CD4-positive, alpha-beta memory T cell (primary cell): ENCODE measurements around the gene C6orf89. TPM values are rescaled to one million over a fixed set of nuclear protein-coding genes. Genes with fewer than 3 reads are reported as not detected.

Source experiments
- CTCF ChIA-PET: fragments of 350-600 bp; sonication (Branson Sonifier 250); formaldehyde crosslinking; loops from one replicate; lab custom pipeline; 2021; ENCODE audit warnings: inconsistent platforms; ENCODE audit not compliant: partially characterized antibody; lab: Charles Lee
- POLR2A ChIA-PET: fragments of 350-600 bp; sonication (Branson Sonifier 250); formaldehyde crosslinking; loops from one replicate; lab custom pipeline; 2021; ENCODE audit not compliant: partially characterized antibody; lab: Charles Lee
- DNase-seq, 5 donors: peaks; one replicate each; pipeline versions ENCODE4 v3.0.0 to v3.0.0-alpha.2; 2020 to 2022; ENCODE audit warnings: mixed read lengths in 1 of 5
- H3K27ac ChIP-seq: one replicate; pipeline ENCODE4 v1.7.0; 2013; ENCODE audit warnings: low read depth, low read length
- H3K27me3 ChIP-seq: 2 replicates; pipeline ENCODE4 v1.7.0; 2013; ENCODE audit warnings: mild to moderate bottlenecking, low read length, moderate library complexity; ENCODE audit not compliant: insufficient read depth
- H3K36me3 ChIP-seq: 2 replicates; pipeline ENCODE4 v1.7.0; 2013; ENCODE audit warnings: mild to moderate bottlenecking, low read length, moderate library complexity; ENCODE audit not compliant: insufficient read depth
- H3K4me1 ChIP-seq: 2 replicates; pipeline ENCODE4 v1.7.0; 2013; ENCODE audit warnings: mild to moderate bottlenecking, low read length, moderate library complexity; ENCODE audit not compliant: insufficient read depth
- H3K4me3 ChIP-seq, 2 donors: one replicate each; pipeline ENCODE4 v1.7.0; 2013; ENCODE audit warnings: low read length in 2 of 2, mild to moderate bottlenecking in 1 of 2
- H3K9me3 ChIP-seq, 2 donors: one replicate each; pipeline ENCODE4 v1.7.0; 2013; ENCODE audit warnings: low read length in 2 of 2, control low read depth in 1 of 2; ENCODE audit not compliant: control insufficient read depth in 1 of 2
- H3K27ac Mint-ChIP-seq, 7 donors: one replicate each; pipeline ENCODE4 v1.8.0; 2020 to 2021; ENCODE audit warnings: mixed read lengths in 7 of 7, mild to moderate bottlenecking in 6 of 7, inconsistent platforms in 3 of 7, moderate library complexity in 3 of 7
- H3K27me3 Mint-ChIP-seq, 2 donors: one replicate each; pipeline ENCODE4 v1.8.0; 2020 to 2021; ENCODE audit warnings: mixed read lengths in 2 of 2
- H3K36me3 Mint-ChIP-seq, 2 donors: one replicate each; pipeline ENCODE4 v1.8.0; 2020 to 2021; ENCODE audit warnings: mixed read lengths in 2 of 2, inconsistent platforms in 1 of 2, mild to moderate bottlenecking in 1 of 2
- H3K4me1 Mint-ChIP-seq, 4 donors: one replicate each; pipeline ENCODE4 v1.8.0; 2020 to 2021; ENCODE audit warnings: mixed read lengths in 4 of 4, mild to moderate bottlenecking in 1 of 4
- H3K4me3 Mint-ChIP-seq, 8 donors: one replicate each; pipeline ENCODE4 v1.8.0; 2020 to 2021; ENCODE audit warnings: mixed read lengths in 8 of 8, mild to moderate bottlenecking in 7 of 8, moderate library complexity in 6 of 8, inconsistent platforms in 3 of 8
- H3K9me3 Mint-ChIP-seq, 8 donors: one replicate each; pipeline ENCODE4 v1.8.0; 2020 to 2021; ENCODE audit warnings: mixed read lengths in 8 of 8, mild to moderate bottlenecking in 5 of 8, inconsistent platforms in 3 of 8, moderate library complexity in 1 of 8
- intact Hi-C: fragments of 100-400 bp; cut with micrococcal nuclease; formaldehyde crosslinking; loops from one replicate; pipeline ENCODE4 v1.15.1; 2023
- polyA plus RNA-seq, 2 donors: library from polyadenylated mRNA; unstranded; fragments of 300-500 nt; fragmentation: Illumina TruSeq; gene quantifications; one replicate each; pipeline ENCODE4 v1.2.3, GENCODE V29; 2021
- total RNA-seq, 2 experiments: library from RNA; stranded (reverse); gene quantifications; one replicate each; pipeline ENCODE4 v1.2.3, GENCODE V29; 2021

C6orf89 gene
- total and polyA plus RNA-seq, 4 experiments from 2014 or later, result 35.4 to 56.0 (median 52.9) TPM

DNA sequence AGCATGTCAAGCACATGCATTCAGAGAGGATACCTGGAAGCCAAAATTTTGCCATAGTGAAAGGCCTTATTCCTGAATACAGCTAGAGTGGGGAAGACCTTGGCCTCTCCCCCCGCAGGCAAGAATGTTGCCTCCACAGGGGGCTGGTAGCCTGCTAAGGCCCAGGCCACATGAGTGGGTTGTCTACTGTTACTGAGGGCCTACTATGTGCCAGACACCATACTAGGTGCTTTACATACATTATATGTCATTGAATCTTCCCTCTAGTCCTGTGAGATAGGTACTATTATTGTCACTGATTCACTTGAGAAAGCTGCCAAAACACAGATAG, 68.1 kb downstream of the C6orf89 start:
- Histone ChIP-seq H3K4me3 (peak overlapping the region in 1 of 2 donors; percentile 35), H3K4me1 (peaks cover 56% of the 10 kb centered on the region), H3K36me3 (no peaks in the 10 kb centered on the region), H3K27ac (peak overlapping the region; percentile 33), H3K9me3 (no peaks in the 10 kb centered on the region), H3K27me3 (no peaks in the 10 kb centered on the region)
- intact Hi-C loops, result no loop called here
- no peaks in the 10 kb centered on the region for H3K9me3 Mint-ChIP-seq
- DNase-seq, result no peak
- peak overlapping the region; percentile 64 to 91 (median 74) for H3K27ac Mint-ChIP-seq
- H3K4me3 Mint-ChIP-seq, result peak overlapping the region; percentile 83 to 93 (median 88)
- ChIA-PET POLR2A (interaction anchor here (0.8 to 3.3 kb wide), 7 partner anchors 10 to 303 kb away, joined by 3 to 26 read pairs (median 3); partner anchors contain the start of genes C6orf89, MTCH1 and PPIL1), CTCF (interaction anchor here (0.9 to 3.9 kb wide), 5 partner anchors 9 to 188 kb away, joined by 3 to 21 read pairs (median 3); partner anchors contain the start of genes C6orf89 and MTCH1)
- H3K36me3 Mint-ChIP-seq, result no peaks in the 10 kb centered on the region
- H3K4me1 Mint-ChIP-seq, result peaks cover 42 to 64% (median 53%) of the 10 kb centered on the region in 4 donors
- H3K27me3 Mint-ChIP-seq, result no peaks in the 10 kb centered on the region

GRCh38 chr6:36954262-36954931, 68.6 kb downstream of the C6orf89 start, which contains the start of gene PI16:
Gene PI16, plus strand, starts transcription at chr6:36954738. Its CDS starts 23 bp downstream, at chr6:36954761.
- Mint-ChIP-seq H3K27me3 (no peaks in the 10 kb centered on the region), H3K36me3 (no peaks in the 10 kb centered on the region), H3K4me3 (peak within 1 kb of the TSS; percentile 83 to 93 (median 88)), H3K27ac (peak within 1 kb of the TSS; percentile 64 to 94 (median 88)), H3K9me3 (no peaks in the 10 kb centered on the region), H3K4me1 (peaks cover 42 to 59% (median 50%) of the 10 kb centered on the region in 4 donors)
- DNase-seq, result peak; percentile 26 to 52 (median 33)
- Histone ChIP-seq H3K27me3 (no peaks in the 10 kb centered on the region), H3K9me3 (no peaks in the 10 kb centered on the region), H3K27ac (peak within 1 kb of the TSS; percentile 33), H3K36me3 (no peaks in the 10 kb centered on the region), H3K4me1 (peaks cover 56% of the 10 kb centered on the region), H3K4me3 (peak within 1 kb of the TSS; percentile 5 to 35)
- intact Hi-C loops, result no loop called here
- ChIA-PET POLR2A (interaction anchor here (0.6 to 3.3 kb wide), 9 partner anchors 9 to 303 kb away, joined by 3 to 26 read pairs (median 3); partner anchors contain the start of genes C6orf89, MTCH1 and PPIL1), CTCF (interaction anchor here (0.9 to 3.9 kb wide), 5 partner anchors 9 to 189 kb away, joined by 3 to 21 read pairs (median 3); partner anchors contain the start of genes C6orf89 and MTCH1)

DNA sequence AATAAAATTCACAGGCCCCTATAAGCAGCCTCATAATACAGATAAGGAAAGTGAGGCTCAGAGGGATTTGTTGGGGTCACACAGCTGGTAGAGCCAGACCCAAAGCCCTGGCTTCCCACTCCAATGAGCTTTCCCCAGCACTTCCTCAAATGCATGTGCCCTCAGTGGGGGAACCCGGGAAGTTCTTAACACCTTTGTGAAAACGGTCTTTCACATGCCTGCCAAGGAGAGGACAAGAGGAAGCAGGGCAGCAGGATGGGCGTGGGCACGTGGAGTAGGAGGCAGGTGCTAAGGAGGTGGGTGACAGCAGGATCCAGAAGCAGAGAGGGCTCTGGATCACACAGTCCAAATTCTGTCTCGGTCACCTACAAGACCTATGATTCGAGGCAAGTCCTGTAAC, 69.4 kb downstream of the C6orf89 start:
- peak overlapping the region; percentile 5 to 35 for H3K4me3 ChIP-seq
- intact Hi-C loops, result no loop called here
- Mint-ChIP-seq H3K4me3 (peak overlapping the region; percentile 83 to 93 (median 88)), H3K27ac (peak overlapping the region; percentile 64 to 94 (median 88)), H3K9me3 (no peaks in the 10 kb centered on the region), H3K36me3 (no peaks in the 10 kb centered on the region), H3K27me3 (no peaks in the 10 kb centered on the region), H3K4me1 (peaks cover 40 to 56% (median 49%) of the 10 kb centered on the region in 4 donors)
- H3K27ac ChIP-seq, result peak overlapping the region; percentile 33
- no peaks in the 10 kb centered on the region for H3K36me3 ChIP-seq
- ChIA-PET POLR2A (interaction anchor here (0.6 to 3.3 kb wide), 9 partner anchors 8 to 80 kb away, joined by 3 to 26 read pairs (median 3); partner anchors contain the start of genes C6orf89, MTCH1 and PPIL1), CTCF (interaction anchor here (1.1 to 3.9 kb wide), 7 partner anchors 41 to 255 kb away, joined by 3 to 21 read pairs (median 4); partner anchors contain the start of gene C6orf89)
- H3K9me3 ChIP-seq, result no peaks in the 10 kb centered on the region
- DNase-seq, result no peak
- no peaks in the 10 kb centered on the region for H3K27me3 ChIP-seq
- peaks cover 60% of the 10 kb centered on the region for H3K4me1 ChIP-seq

GRCh38 chr6:36955671-36956445, 70.1 kb downstream of the C6orf89 start:
- Histone ChIP-seq H3K36me3 (no peaks in the 10 kb centered on the region), H3K9me3 (no peaks in the 10 kb centered on the region), H3K4me1 (peaks cover 64% of the 10 kb centered on the region), H3K4me3 (peak overlapping the region; percentile 5 to 35), H3K27me3 (no peaks in the 10 kb centered on the region), H3K27ac (peak overlapping the region; percentile 33)
- Mint-ChIP-seq H3K27ac (peak overlapping the region; percentile 70 to 94 (median 88)), H3K4me3 (peak overlapping the region; percentile 83 to 93 (median 88)), H3K36me3 (no peaks in the 10 kb centered on the region), H3K9me3 (no peaks in the 10 kb centered on the region), H3K27me3 (no peaks in the 10 kb centered on the region), H3K4me1 (peaks cover 45 to 62% (median 54%) of the 10 kb centered on the region in 4 donors)
- POLR2A ChIA-PET, result interaction anchor here (1.0 to 3.3 kb wide), 8 partner anchors 8 to 81 kb away, joined by 3 to 26 read pairs (median 5); partner anchors contain the start of genes C6orf89, MTCH1 and PPIL1
- intact Hi-C loops, result no loop called here
- DNase-seq, result no peak
- CTCF ChIA-PET, result interaction anchor here (0.6 to 3.9 kb wide), 12 partner anchors 9 to 428 kb away, joined by 3 to 21 read pairs (median 3); partner anchors contain the start of gene C6orf89

GRCh38 chr6:36956446-36956820, 70.7 kb downstream of the C6orf89 start:
- H3K4me1 ChIP-seq, result peaks cover 70% of the 10 kb centered on the region
- peak overlapping the region in 6 of 7 donors; percentile 70 to 94 (median 84) for H3K27ac Mint-ChIP-seq
- no peaks in the 10 kb centered on the region for H3K36me3 ChIP-seq
- peak overlapping the region; percentile 83 to 93 (median 88) for H3K4me3 Mint-ChIP-seq
- ChIA-PET CTCF (interaction anchor here (0.6 to 3.9 kb wide), 12 partner anchors 10 to 428 kb away, joined by 3 to 21 read pairs (median 3); partner anchors contain the start of genes C6orf89 and MTCH1), POLR2A (interaction anchor here (1.2 to 3.3 kb wide), 6 partner anchors 7 to 70 kb away, joined by 3 to 26 read pairs (median 6); partner anchors contain the start of genes C6orf89 and MTCH1)
- H3K36me3 Mint-ChIP-seq, result peaks cover 0 to 4% of the 10 kb centered on the region in 2 donors
- no peaks in the 10 kb centered on the region for H3K9me3 ChIP-seq
- intact Hi-C loops, result no loop called here
- H3K27me3 Mint-ChIP-seq, result no peaks in the 10 kb centered on the region
- DNase-seq, result no peak
- no peaks in the 10 kb centered on the region for H3K27me3 ChIP-seq
- no peaks in the 10 kb centered on the region for H3K9me3 Mint-ChIP-seq
- peak overlapping the region; percentile 5 to 35 for H3K4me3 ChIP-seq
- H3K27ac ChIP-seq, result peak overlapping the region; percentile 33
- peaks cover 48 to 68% (median 58%) of the 10 kb centered on the region in 4 donors for H3K4me1 Mint-ChIP-seq

DNA sequence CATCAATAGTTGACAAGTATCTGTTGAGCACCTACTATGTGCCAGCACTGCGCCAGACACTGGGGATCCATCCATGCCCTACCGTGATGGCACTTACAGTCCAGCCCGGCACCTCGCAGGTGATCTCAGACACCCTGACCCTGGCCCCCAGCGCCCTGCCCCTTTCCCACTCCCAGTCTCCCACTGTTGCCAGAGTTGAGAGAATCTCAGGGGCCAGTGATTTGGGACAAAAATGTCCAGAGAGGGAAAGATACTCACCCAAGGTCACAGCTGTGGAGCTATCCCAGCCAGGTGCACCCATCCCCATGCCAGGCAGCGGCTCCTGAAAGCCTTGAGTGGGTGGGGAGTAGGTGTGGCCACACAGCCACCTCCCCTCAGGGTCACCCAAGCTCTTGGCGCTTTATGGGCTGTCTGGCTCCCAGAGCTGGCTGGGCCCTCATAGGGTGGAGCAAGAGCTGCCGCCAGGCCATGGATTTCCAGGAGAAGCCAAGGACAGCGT, 72.1 kb downstream of the C6orf89 start:
- Histone ChIP-seq H3K27ac (no peak overlapping the region), H3K4me3 (no peak overlapping the region), H3K9me3 (no peaks in the 10 kb centered on the region), H3K4me1 (peaks cover 80% of the 10 kb centered on the region), H3K36me3 (no peaks in the 10 kb centered on the region), H3K27me3 (no peaks in the 10 kb centered on the region)
- no peaks in the 10 kb centered on the region for H3K9me3 Mint-ChIP-seq
- peaks cover 2 to 4% of the 10 kb centered on the region in 2 donors for H3K36me3 Mint-ChIP-seq
- no peaks in the 10 kb centered on the region for H3K27me3 Mint-ChIP-seq
- peak overlapping the region in 1 of 8 donors; percentile 9 for H3K4me3 Mint-ChIP-seq
- H3K27ac Mint-ChIP-seq, result peak overlapping the region in 2 of 7 donors; percentile 70 to 81
- H3K4me1 Mint-ChIP-seq, result peaks cover 51 to 78% (median 65%) of the 10 kb centered on the region in 4 donors
- ChIA-PET POLR2A (no interaction called here), CTCF (interaction anchor here (0.9 kb wide), 1 partner anchor 72 kb away, joined by 3 read pairs; the partner anchor contains the start of gene C6orf89)
- DNase-seq, result no peak
- intact Hi-C loops, result no loop called here
